Measurements from ENCODE around the gene NDC80.

Gene NDC80

DNA sequence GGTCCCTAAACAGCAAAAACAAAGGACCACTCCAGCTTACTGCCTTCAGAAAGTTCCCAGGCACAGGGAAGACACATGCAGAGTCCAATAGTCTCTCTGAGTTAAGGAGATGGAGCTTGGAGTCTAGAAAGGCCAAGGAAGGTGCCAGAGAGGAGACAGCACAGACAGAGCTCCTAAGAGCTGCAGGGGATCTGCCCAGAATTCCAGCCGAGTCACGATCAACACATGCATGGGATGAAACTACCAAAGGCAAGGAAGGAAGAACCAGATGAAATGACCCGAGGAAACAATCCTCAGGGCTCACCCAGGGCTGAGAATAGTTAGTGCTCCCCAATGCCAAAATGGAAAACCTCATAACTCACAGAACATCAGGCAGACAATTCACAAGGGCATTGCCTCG lies 15.5 kb upstream of the NDC80 start:
- no peak for TF ChIP-seq CTCF (conservative IDR thresholded peaks at IDR 0.05; ENCODE audit: low read depth, low read length)
- H3K4me3 ChIP-seq (ENCODE audit: low read depth, low read length), result no peak overlapping the region
- no peak for DNase-seq (ENCODE audit: low read depth)

- no peak for DNase-seq (ENCODE audit: low read depth)
- H3K4me3 ChIP-seq (ENCODE audit: low read depth, low read length), result no peak overlapping the region
- TF ChIP-seq CTCF (conservative IDR thresholded peaks at IDR 0.05; ENCODE audit: low read depth, low read length), result no peak
Measured at GRCh38 chr18:2557536-2557935, 13.8 kb upstream of the NDC80 start.

GRCh38 chr18:2559249-2559648 lies 12.1 kb upstream of the NDC80 start:
- no peak for TF ChIP-seq CTCF (conservative IDR thresholded peaks at IDR 0.05; ENCODE audit: low read depth, low read length)
- no peak for DNase-seq (ENCODE audit: low read depth)
- no peak overlapping the region for H3K4me3 ChIP-seq (ENCODE audit: low read depth, low read length)

DNA sequence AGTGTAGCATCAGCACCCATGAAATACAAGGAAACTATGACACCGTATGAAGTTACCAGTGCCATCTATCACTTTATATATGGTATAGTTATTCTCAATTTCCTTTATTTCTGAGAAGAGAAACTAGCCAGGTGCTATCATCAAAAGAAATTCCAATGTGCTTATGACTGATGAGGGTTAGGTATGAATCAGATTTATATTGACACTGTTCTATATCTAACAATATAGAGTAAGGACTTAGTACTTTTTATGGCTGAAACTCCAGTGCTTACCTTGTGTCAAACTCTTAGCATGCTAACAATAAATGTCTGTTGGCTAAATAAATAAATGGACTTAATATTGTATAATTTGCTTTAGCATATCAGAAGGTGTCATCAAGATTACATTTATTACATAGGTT lies 7.0 kb upstream of the NDC80 start:
- no peak for TF ChIP-seq CTCF (conservative IDR thresholded peaks at IDR 0.05; ENCODE audit: low read depth, low read length)
- DNase-seq (ENCODE audit: low read depth), result no peak
- no peak overlapping the region for H3K4me3 ChIP-seq (ENCODE audit: low read depth, low read length)

GRCh38 chr18:2568129-2568528 lies 3.2 kb upstream of the NDC80 start:
- DNase-seq (ENCODE audit: low read depth), result no peak
- no peak overlapping the region for H3K4me3 ChIP-seq (ENCODE audit: low read depth, low read length)
- TF ChIP-seq CTCF (conservative IDR thresholded peaks at IDR 0.05; ENCODE audit: low read depth, low read length), result no peak

DNA sequence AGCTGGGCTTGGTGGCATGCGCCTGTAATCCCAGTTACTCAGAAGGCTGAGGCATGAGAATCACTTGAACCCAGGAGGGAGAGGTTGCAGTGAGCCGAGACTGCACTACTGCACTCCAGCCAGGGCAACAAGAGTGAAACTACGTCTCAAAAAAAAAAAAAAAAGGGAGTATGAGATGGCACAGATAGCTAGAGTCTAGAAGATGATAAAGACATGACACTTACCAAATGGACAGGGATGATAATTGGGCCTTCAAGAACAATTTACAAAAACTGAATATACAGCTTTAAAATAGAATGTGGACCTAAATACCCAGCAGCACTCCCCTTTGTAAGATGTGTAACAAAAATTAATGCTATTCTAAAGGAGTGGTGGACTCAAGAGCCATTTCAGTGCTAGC lies 2.8 kb upstream of the NDC80 start:
- no peak overlapping the region for H3K4me3 ChIP-seq (ENCODE audit: low read depth, low read length)
- TF ChIP-seq CTCF (conservative IDR thresholded peaks at IDR 0.05; ENCODE audit: low read depth, low read length), result no peak
- DNase-seq (ENCODE audit: low read depth), result no peak

DNA sequence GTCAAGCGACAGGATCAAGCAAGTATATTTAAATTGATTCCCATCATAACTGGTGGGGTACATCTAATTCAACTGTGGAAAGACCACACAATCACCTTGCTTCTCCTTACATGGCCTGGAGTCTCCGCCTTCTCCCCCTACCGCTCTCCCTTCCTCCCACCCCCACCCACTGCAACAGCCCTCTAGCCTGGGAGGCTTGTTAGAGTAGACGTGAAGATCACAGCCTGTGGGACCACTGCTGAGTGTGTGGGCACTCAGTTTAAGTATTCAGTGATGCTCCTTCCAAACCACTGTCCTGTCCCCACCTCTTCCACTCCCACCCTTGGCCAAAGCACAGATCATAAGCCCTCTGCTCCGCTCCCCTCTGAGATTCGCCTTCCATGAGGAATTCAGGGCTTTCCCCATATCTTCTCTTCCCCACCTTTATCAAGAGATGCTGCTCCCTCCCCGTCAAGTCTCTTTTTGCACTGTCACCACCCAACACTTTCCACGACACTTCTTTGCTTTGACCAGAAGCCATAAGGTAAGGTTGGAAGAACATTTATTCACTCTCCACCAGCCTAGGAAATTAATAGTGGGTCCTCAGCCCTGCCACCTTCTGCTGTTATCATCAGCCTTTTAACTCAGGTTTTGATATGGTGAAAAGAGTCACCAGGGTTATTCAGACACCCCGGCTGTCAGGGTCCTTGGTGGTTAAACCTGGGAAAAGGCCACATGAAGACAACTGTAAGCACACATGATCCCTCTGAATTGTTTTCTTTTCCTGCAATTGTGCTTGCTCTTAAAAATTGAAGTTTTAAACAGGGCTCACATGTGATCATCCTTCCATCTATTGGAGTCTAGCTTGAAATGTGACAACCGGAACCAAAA lies 1.8 kb upstream of the NDC80 start:
- H3K4me3 ChIP-seq (ENCODE audit: low read depth, low read length), result peak overlapping the region; percentile 68
- no peak for TF ChIP-seq CTCF (conservative IDR thresholded peaks at IDR 0.05; ENCODE audit: low read depth, low read length)
- DNase-seq (ENCODE audit: low read depth), result no peak

All from choroid plexus epithelial cell (primary cell).